Inflammatory macrophage treated with lipopolysaccharide for 1 hour (primary cell): ENCODE data around the gene ADRB2.

ENCODE experiments used
- DNase-seq, 2 donors: peaks; one replicate each; pipeline ENCODE4 v3.0.0-alpha.2; 2020 to 2022

ADRB2 gene

GRCh38 chr5:148831590-148832565, 5.5 kb downstream of the ADRB2 start:
- peak; percentile 70 to 77 for DNase-seq

DNA sequence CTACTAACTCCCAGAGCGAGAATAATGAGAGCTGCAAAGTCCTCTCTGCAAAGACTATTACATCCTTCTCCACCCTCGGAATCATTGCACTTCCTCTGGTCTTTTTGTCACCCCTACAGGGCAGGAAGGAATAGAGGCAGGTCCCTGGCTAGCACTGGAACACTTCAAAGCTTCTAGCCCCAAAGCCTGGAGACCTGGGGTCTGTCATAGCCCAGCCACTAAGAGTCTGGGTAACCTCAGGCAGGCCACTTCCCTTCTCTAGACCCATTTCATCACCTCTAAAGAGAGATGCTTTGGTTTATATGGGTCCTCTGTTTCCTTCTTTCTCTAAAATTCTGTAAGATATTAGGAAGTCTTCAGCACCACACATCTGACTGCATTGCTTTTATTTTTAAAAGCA, 6.7 kb downstream of the ADRB2 start:
- no peak for DNase-seq

- no peak for DNase-seq
Observed at GRCh38 chr5:148833925-148834324, 7.5 kb downstream of the ADRB2 start.

DNA sequence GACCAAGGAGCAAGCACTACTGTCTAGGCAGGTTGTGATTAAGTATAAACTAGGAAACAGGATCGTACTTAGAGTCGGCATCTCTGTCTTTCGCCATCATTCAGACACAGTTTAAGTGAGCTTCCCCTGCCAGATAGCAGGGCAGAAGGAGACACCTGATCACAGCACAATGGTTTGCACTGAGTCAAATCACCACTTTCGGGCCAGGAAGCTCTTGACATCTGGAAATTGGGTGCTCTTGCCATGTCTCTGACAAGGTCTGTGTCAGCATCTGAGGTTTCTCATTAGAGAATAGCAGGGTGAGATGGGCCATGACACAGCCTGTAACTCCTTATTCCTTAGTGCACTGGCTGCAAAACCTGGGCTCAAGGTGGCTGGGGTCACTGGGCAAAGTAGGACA, 8.3 kb downstream of the ADRB2 start:
- no peak for DNase-seq

- no peak for DNase-seq
Observed at GRCh38 chr5:148836272-148837250, 10.2 kb downstream of the ADRB2 start.

DNA sequence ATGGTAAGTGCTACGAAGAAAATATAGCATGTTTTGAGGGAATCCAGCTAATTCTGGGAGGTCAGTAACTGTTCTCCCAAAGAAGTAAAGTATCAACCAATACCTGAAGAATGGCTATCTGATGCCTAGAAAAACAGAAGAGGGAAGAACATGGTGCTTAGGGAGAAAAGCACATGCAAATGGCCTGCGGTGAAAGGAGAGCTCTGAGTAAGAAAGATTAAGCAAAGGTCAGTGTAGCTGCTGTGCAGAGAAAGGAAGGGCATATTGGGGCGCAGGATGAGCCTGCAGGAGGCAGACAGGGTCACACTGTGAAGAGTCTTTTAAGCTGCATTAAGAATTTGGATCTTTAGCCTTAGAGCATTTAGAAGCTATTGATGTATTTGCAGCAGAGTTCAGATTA, 11.0 kb downstream of the ADRB2 start:
- no peak for DNase-seq

DNA sequence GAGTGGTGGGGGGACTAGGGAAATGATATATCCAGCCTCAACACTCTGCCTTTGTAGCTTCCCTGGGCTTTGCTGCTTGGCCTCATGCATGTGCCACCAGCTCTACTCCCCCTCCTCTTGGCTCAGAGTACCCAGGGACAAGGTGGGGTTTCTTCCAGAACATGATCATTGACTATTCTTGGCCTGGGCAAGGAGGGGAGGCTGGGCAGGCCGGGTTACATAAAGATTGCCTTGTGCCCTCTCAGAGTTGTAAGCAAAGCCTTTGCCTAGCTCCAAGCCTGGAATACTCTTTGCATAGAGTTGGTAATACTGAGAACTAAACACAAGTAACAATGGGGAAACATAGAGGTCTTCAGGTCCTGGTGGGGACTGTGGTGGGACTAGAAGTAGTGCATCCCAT, 11.9 kb downstream of the ADRB2 start:
- no peak for DNase-seq

- no peak for DNase-seq
Observed at GRCh38 chr5:148839960-148840359, 13.5 kb downstream of the ADRB2 start.

GRCh38 chr5:148840531-148840930, 14.1 kb downstream of the ADRB2 start:
- DNase-seq = no peak

DNA sequence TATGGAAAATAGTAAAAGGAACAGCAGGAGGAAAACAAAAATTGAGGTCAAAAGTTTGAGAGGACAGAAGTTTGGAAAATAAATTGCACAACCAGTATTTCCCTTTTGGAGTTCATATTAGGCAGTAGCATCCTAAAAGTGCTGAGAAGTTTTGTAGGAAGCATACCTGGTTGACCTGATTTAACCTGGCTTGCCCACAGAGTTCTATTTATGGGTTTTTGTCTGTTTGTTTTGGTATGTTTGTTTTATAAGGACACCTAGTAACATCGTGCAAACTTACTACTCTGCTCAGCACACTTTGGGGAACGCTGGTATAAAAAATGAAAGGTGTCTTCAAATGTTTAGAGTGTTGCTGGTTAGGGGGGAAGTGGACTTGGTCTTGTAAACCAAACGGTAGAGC, 15.1 kb downstream of the ADRB2 start:
- no peak for DNase-seq

GRCh38 chr5:148842161-148842560, 15.8 kb downstream of the ADRB2 start:
- no peak for DNase-seq

DNA sequence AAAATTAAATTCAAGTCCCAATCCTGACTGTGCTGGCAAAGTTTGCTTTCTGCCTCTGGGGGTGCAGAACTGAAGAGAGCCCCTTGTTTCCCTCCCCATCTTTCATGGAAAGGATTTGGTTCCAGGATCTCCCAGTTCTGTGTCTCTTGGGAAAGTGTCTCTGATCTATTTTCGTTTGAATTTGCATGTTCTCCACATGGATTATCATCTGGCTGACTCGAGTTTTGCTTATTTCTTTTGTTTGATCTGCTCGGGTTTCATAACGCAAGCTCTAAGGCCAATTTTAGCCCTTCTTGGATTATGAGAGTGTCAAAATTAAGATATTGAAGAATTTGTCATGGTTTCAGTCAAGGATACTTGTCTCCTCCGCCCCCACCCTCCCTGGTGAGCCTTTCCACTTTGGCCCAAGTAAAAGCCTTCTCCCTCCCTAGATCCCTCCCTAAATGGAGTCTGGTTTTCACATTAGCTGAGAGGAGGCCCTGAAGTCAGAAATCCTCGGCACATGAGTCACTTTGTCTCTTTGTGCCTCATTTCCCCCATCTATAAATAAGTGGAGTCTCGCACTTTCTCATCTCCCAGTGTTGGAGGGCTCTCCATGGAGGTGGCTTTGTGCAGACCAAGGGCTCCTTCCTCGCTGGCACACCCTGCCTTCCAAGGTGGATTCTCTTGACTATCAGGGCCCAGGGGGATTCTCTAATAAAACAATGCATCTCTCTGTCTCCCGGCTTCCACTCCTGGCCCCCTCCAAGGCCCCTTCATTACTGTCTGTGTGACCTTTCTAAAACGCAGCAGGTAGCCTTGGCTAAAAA, 17.3 kb downstream of the ADRB2 start:
- no peak for DNase-seq

DNA sequence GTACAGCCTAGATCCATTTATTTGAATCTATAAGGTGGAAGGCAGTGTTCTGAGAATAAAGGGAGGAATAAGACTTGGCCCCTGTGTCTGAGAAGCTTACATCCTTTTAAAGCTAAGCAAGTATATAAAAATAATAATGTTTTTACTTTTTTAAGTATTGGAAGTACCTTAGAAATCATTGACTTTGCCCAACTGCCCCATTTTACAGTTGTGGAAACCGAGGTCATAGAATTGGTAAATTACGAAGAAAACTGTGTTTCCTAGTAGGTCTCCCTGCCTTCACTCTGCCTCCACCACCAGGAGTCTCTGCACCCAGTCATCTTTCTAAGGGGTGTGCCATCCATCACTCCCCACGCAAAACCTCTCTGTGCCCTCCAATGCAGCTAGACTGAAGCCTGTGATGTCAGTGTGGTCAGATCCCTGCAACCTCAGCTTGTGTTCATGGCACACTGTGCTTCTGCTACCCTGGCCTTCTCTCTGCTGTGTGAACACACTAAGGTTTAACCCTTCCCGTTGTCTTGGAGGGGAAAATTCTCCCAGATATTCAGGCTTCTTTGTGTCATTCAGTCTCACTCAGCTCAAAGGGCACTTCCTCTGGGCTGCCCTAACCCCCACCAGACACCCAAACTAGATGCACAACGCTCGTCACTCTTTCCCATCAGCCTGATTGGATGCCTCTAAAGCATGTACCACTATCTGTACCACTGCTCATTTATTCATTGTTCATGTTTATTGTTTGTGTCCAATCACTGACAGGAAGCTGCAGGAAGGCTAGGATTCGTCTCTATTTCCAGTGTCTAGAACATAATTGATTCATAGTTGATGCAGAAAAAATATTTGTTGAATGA, 18.2 kb downstream of the ADRB2 start:
- no peak for DNase-seq

DNA sequence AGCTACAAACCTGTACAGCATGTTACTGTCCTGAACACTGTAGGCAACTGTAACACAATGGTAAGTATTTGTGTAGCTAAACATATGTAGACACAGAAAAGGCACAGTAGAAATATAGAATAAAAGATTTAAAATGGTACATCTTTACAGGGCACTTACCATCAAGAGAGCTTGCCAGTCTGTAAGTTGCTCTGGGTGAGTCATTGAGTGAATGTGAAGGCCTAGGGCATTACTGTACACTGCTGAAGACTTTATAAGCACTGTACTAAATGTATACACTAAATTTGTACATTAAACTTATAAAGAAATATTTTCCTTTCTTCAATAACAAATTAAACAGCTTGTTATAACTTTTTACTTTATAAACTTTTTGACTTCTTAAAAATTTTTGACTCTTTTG, 20.5 kb downstream of the ADRB2 start:
- DNase-seq = no peak

DNA sequence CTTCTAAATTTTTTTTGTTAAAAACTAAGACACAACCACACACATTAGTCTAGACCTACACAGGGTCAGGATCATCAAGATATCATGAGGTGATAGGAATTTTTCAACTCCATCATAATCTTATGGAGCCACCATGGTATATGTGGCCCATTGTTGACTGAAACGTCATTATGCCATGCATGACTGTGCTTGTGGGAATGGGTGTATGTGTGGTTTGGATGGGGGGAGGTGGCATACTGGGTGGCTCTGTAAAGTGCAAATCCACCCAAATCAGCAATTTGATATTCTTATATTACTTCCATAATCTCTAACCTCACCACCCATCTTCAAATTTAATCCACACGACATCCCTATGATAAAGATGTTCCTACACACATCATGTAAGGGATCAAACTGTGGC, 21.0 kb downstream of the ADRB2 start:
- no peak for DNase-seq

GRCh38 chr5:148848393-148849031, 22.1 kb downstream of the ADRB2 start:
- no peak for DNase-seq

DNA sequence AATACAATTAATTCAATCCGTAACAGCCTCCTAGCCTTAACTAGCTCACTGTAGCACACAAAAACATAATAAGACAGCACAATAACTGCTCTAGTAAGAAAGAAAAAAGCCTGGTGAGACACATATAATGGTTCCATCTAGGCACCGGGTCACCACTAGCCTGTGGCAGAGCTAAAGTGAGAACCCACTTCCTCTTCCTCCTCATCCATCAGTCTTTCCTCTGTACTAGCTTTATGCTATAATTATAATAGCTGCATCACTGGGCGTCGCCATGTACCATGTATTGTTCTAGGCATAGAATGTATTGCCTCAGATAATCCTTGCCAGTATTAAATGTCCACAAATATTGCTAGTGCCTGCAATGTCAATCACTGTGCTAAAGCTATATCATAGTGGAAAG, 23.1 kb downstream of the ADRB2 start:
- DNase-seq = no peak

DNA sequence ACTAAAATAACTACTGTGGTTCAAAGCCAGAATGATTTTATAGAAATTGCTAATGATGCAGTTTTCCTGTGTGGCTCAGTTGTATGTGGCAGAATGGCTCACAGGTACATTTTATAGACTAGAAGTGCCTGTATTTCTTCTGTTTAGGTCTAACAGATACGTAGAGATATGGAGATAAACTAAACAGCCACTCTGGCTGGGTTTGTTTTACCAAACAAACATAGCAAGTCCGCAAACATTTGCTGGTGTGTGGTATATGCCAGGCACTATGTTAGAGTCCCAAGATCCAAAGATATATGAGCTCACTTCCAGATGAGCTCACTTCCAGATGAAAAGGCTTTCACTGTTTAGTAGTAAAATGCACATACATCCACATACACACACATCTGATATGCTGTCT, 24.4 kb downstream of the ADRB2 start:
- no peak for DNase-seq

- DNase-seq = no peak
Observed at GRCh38 chr5:148853868-148854267, 27.5 kb downstream of the ADRB2 start.

- DNase-seq = no peak
Observed at GRCh38 chr5:148855249-148856008, 29.0 kb downstream of the ADRB2 start.

GRCh38 chr5:148856009-148856367, 29.6 kb downstream of the ADRB2 start:
- DNase-seq = no peak
